OCI-LY7 (cell line): Measurements from ENCODE around the gene CA14. TPM values are rescaled to one million over a fixed set of nuclear protein-coding genes. Genes with fewer than 3 reads are reported as not detected.

Source experiments
- BruUV-seq: library from RNA; stranded (reverse); fragments of 400-500 nt; replicated peaks from 2 replicates; lab custom pipeline; 2021; lab: Mats Ljungman, UMichigan
- CTCF ChIA-PET: fragments of 300-600 bp; sonication (Branson Sonifier 250); formaldehyde crosslinking; loops from one replicate; lab custom pipeline; 2022; ENCODE audit warnings: antibody characterized with exemption; ENCODE audit not compliant: unreplicated experiment; lab: Charles Lee
- POLR2A ChIA-PET: fragments of 300-600 bp; sonication (Branson Sonifier 250); formaldehyde crosslinking; loops from one replicate; lab custom pipeline; 2022; ENCODE audit warnings: antibody characterized with exemption; lab: Charles Lee
- DNase-seq: peaks from one replicate; pipeline ENCODE4 v3.0.0-alpha.2; 2015; ENCODE audit warnings: low spot score
- H2AFZ ChIP-seq: fragments of 200-600 bp; sonication (generic), shearing (Covaris generic); 2 replicates; pipeline ENCODE4 v1.6.1; 2014; ENCODE audit warnings: mild to moderate bottlenecking, antibody characterized with exemption, low read length, moderate library complexity
- H3K27ac ChIP-seq: fragments of 200-600 bp; sonication (generic); 2 replicates; pipeline ENCODE4 v1.5.1; 2014; ENCODE audit warnings: mixed run types, low read depth, mild to moderate bottlenecking, moderate library complexity, low read length, inconsistent platforms; ENCODE audit not compliant: poor library complexity, severe bottlenecking
- H3K36me3 ChIP-seq: fragments of 200-600 bp; sonication (generic); 2 replicates; pipeline ENCODE4 v1.6.1; 2014; ENCODE audit warnings: mild to moderate bottlenecking, antibody characterized with exemption, low read length, moderate library complexity, mixed read lengths; ENCODE audit not compliant: insufficient read depth
- H3K4me1 ChIP-seq: fragments of 200-600 bp; sonication (generic); 2 replicates; pipeline ENCODE4 v1.5.1; 2014; ENCODE audit warnings: mild to moderate bottlenecking, low read length; ENCODE audit not compliant: insufficient read depth, poor library complexity, severe bottlenecking
- H3K4me2 ChIP-seq: fragments of 200-600 bp; sonication (generic); 2 replicates; pipeline ENCODE4 v1.6.1; 2014; ENCODE audit warnings: mild to moderate bottlenecking, low read length
- H3K4me3 ChIP-seq: fragments of 200-600 bp; sonication (generic); 2 replicates; pipeline ENCODE4 v1.5.1; 2014; ENCODE audit warnings: mild to moderate bottlenecking, low read depth, low read length; ENCODE audit not compliant: poor library complexity, severe bottlenecking
- H3K79me2 ChIP-seq: fragments of 200-600 bp; sonication (generic); 2 replicates; pipeline ENCODE4 v1.6.1; 2016; ENCODE audit warnings: low read depth, mild to moderate bottlenecking, low read length, moderate library complexity, mixed read lengths; ENCODE audit not compliant: insufficient read depth
- H3K9me2 ChIP-seq: fragments of 200-600 bp; sonication (generic); 2 replicates; pipeline ENCODE4 v1.6.1; 2016; ENCODE audit warnings: mild to moderate bottlenecking, low read length, mixed read lengths; ENCODE audit not compliant: insufficient read depth
- H3K9me3 ChIP-seq: fragments of 200-600 bp; sonication (generic); 2 replicates; pipeline ENCODE4 v1.6.1; 2014; ENCODE audit warnings: mild to moderate bottlenecking, mixed run types, low read length, mixed read lengths
- H4K20me1 ChIP-seq: fragments of 200-600 bp; sonication (generic); 2 replicates; pipeline ENCODE4 v1.6.1; 2014; ENCODE audit warnings: mild to moderate bottlenecking, antibody characterized with exemption, low read length, moderate library complexity, mixed read lengths; ENCODE audit not compliant: insufficient read depth
- CTCF ChIP-seq: fragments of 200-600 bp; sonication (generic); conservative IDR thresholded peaks from 2 replicates; pipeline ENCODE4 v1.5.1; 2014; ENCODE audit warnings: mild to moderate bottlenecking, antibody characterized with exemption, low read length, moderate library complexity, mixed read lengths
- EZH2phosphoT487 ChIP-seq: fragments of 200-600 bp; sonication (generic); IDR thresholded peaks from 2 replicates; pipeline ENCODE4 v1.6.1; 2018; ENCODE audit warnings: low read depth, borderline replicate concordance, mild to moderate bottlenecking, mixed run types, antibody characterized with exemption, low read length, moderate library complexity, mixed read lengths
- intact Hi-C: fragments of 100-400 bp; cut with micrococcal nuclease; formaldehyde crosslinking; loops from one replicate; pipeline ENCODE4 v1.10.0; 2022; ENCODE audit not compliant: unreplicated experiment
- total RNA-seq, 2 experiments: library from RNA; depleted of rRNA in 1 of 2; stranded (reverse); fragments of >200 nt in 1 of 2; shearing (Covaris generic) in 1 of 2; gene quantifications; 2 replicates each; pipeline ENCODE4 v1.2.3, GENCODE V29; 2014 to 2022

Gene CA14
- total RNA-seq, 2 experiments from 2014 or later, result not detected

- peak overlapping the region; percentile 96 for H3K4me3 ChIP-seq
- TF ChIP-seq EZH2phosphoT487 (no peak), CTCF (no peak)
- peak overlapping the region; percentile 97 for H3K4me2 ChIP-seq
- POLR2A ChIA-PET, result interaction anchor here (0.6 to 2.2 kb wide), 13 partner anchors 8 to 1135 kb away, joined by 3 to 8 read pairs (median 4); partner anchors contain the start of gene APH1A
- peaks cover 69% of the 10 kb centered on the region for H3K79me2 ChIP-seq
- DNase-seq, result peak; percentile 42
- H3K9me2 ChIP-seq, result no peaks in the 10 kb centered on the region
- H3K36me3 ChIP-seq, result peaks cover 50% of the 10 kb centered on the region
- no peak overlapping the region for H2AFZ ChIP-seq
- CTCF ChIA-PET, result no interaction called here
- intact Hi-C loops, result no loop called here
- H3K9me3 ChIP-seq, result no peaks in the 10 kb centered on the region; the same call in 1 of the 2 replicates
- TSS peak; percentile 62 for BruUV-seq
- peaks cover 21% of the 10 kb centered on the region for H3K4me1 ChIP-seq
- H3K27ac ChIP-seq, result peak overlapping the region; percentile 95
- H4K20me1 ChIP-seq, result peaks cover 16% of the 10 kb centered on the region
Measured at GRCh38 chr1:150233359-150234308, 23.9 kb upstream of the CA14 start.

GRCh38 chr1:150234309-150234565 lies 23.3 kb upstream of the CA14 start:
- no peaks in the 10 kb centered on the region; the same call in 1 of the 2 replicates for H3K9me3 ChIP-seq
- no TSS peak for BruUV-seq
- H3K4me2 ChIP-seq, result peak overlapping the region; percentile 97
- intact Hi-C loops, result no loop called here
- no peaks in the 10 kb centered on the region for H3K9me2 ChIP-seq
- ChIA-PET POLR2A (interaction anchor here (0.7 to 2.2 kb wide), 9 partner anchors 8 to 1134 kb away, joined by 3 to 8 read pairs (median 4); partner anchors contain the start of gene APH1A), CTCF (no interaction called here)
- H3K79me2 ChIP-seq, result peaks cover 64% of the 10 kb centered on the region
- H3K27ac ChIP-seq, result peak overlapping the region; percentile 95
- peaks cover 44% of the 10 kb centered on the region for H3K36me3 ChIP-seq
- peak overlapping the region; percentile 96 for H3K4me3 ChIP-seq
- H3K4me1 ChIP-seq, result peaks cover 21% of the 10 kb centered on the region
- DNase-seq, result no peak
- H4K20me1 ChIP-seq, result peaks cover 16% of the 10 kb centered on the region
- H2AFZ ChIP-seq, result peak overlapping the region; percentile 35; the same call in 1 of the 2 replicates
- TF ChIP-seq CTCF (no peak), EZH2phosphoT487 (no peak)
